GM23338 (cell line): ENCODE data around the gene SERTAD1. TPM values are rescaled to one million over a fixed set of nuclear protein-coding genes. Genes with fewer than 3 reads are reported as not detected.
"Not testable (repeated sequence)": the region's sequence is repeated elsewhere in the genome, so short reads cannot be mapped to it uniquely, and the experiment has no call there.

ENCODE experiments used
- ATAC-seq: fragments of 200-7000 bp; cut with Tn5 transposase; 3 replicates; pipeline ENCODE4 v1.9.1; 2020
- DNase-seq: peaks from one replicate; pipeline ENCODE4 v3.0.0-alpha.2; 2015; ENCODE audit warnings: low spot score
- H2AFZ ChIP-seq: fragments of 200-600 bp; sonication (generic); 2 replicates; pipeline ENCODE4 v1.8.0; 2016; ENCODE audit warnings: antibody characterized with exemption, mild to moderate bottlenecking, moderate library complexity
- H3F3A ChIP-seq: fragments of 200-600 bp; sonication (generic); replicated peaks from 2 replicates; pipeline ENCODE4 v1.8.0; 2017; ENCODE audit warnings: antibody characterized with exemption, mixed run types, low read depth
- H3K27ac ChIP-seq: fragments of 200-600 bp; sonication (generic); 2 replicates; pipeline ENCODE4 v1.6.1; 2016; ENCODE audit warnings: low read depth
- H3K27me3 ChIP-seq: fragments of 200-600 bp; sonication (generic); 2 replicates; pipeline ENCODE4 v1.8.0; 2016; ENCODE audit warnings: mild to moderate bottlenecking, mixed run types, moderate library complexity; ENCODE audit not compliant: insufficient read depth
- H3K36me3 ChIP-seq: fragments of 200-600 bp; sonication (generic); 2 replicates; pipeline ENCODE4 v1.8.0; 2016; ENCODE audit warnings: mild to moderate bottlenecking; ENCODE audit not compliant: insufficient read depth
- H3K4me1 ChIP-seq: fragments of 200-600 bp; sonication (generic); 2 replicates; pipeline ENCODE4 v1.8.0; 2016; ENCODE audit warnings: mild to moderate bottlenecking, moderate library complexity; ENCODE audit not compliant: insufficient read depth
- H3K4me2 ChIP-seq: fragments of 200-600 bp; sonication (generic); 2 replicates; pipeline ENCODE4 v1.7.1; 2017; ENCODE audit warnings: mixed run types
- H3K4me3 ChIP-seq: fragments of 200-600 bp; sonication (generic); 2 replicates; pipeline ENCODE4 v1.6.1; 2016; ENCODE audit warnings: mixed run types
- H3K79me2 ChIP-seq: fragments of 200-600 bp; sonication (generic); replicated peaks from 2 replicates; pipeline ENCODE4 v1.8.0; 2017; ENCODE audit warnings: mild to moderate bottlenecking; ENCODE audit not compliant: insufficient read depth
- H3K9me2 ChIP-seq: fragments of 200-600 bp; sonication (generic); 2 replicates; pipeline ENCODE4 v1.8.0; 2017; ENCODE audit not compliant: insufficient read depth
- H4K20me1 ChIP-seq: fragments of 200-600 bp; sonication (generic); replicated peaks from 2 replicates; pipeline ENCODE4 v1.8.0; 2017; ENCODE audit warnings: mild to moderate bottlenecking; ENCODE audit not compliant: insufficient read depth
- H3K27ac Mint-ChIP-seq: 2 replicates; pipeline ENCODE4 v1.8.0; 2020; ENCODE audit warnings: inconsistent platforms, mild to moderate bottlenecking, moderate library complexity, mixed read lengths
- H3K27me3 Mint-ChIP-seq: 3 replicates; pipeline ENCODE4 v1.8.0; 2022; ENCODE audit warnings: low read depth, mild to moderate bottlenecking, moderate library complexity, mixed read lengths, inconsistent platforms; ENCODE audit not compliant: insufficient read depth, poor library complexity
- H3K36me3 Mint-ChIP-seq: 3 replicates; pipeline ENCODE4 v1.8.0; 2021; ENCODE audit warnings: low read depth, mild to moderate bottlenecking, inconsistent platforms, moderate library complexity, mixed read lengths
- H3K4me1 Mint-ChIP-seq: 3 replicates; pipeline ENCODE4 v1.8.0; 2020; ENCODE audit warnings: mild to moderate bottlenecking, inconsistent platforms, mixed read lengths
- H3K4me3 Mint-ChIP-seq: 3 replicates; pipeline ENCODE4 v1.8.0; 2021; ENCODE audit warnings: moderate library complexity, mild to moderate bottlenecking, inconsistent platforms, mixed read lengths
- H3K9me3 Mint-ChIP-seq: 3 replicates; pipeline ENCODE4 v1.8.0; 2020; ENCODE audit warnings: moderate library complexity, mild to moderate bottlenecking, inconsistent platforms, mixed read lengths
- STAT1 ChIP-seq: IDR thresholded peaks from one replicate; pipeline ENCODE4 v1.6.1; 2016; ENCODE audit warnings: antibody characterized with exemption; ENCODE audit not compliant: unreplicated experiment
- ZNF462 ChIP-seq: fragments of 250-450 bp; sonication (Bioruptor Pico); IDR thresholded peaks from 2 replicates; pipeline ENCODE4 v1.5.0; 2020; ENCODE audit warnings: mild to moderate bottlenecking, moderate library complexity
- polyA plus RNA-seq: library from polyadenylated mRNA; unstranded; fragments of >200 nt; fragmentation: Nextera tagmentation; extraction: Ambion mirVana; gene quantifications from 2 replicates; pipeline ENCODE4 v1.2.1, GENCODE V29; 2016
- total RNA-seq: library from RNA; depleted of rRNA; stranded (reverse); fragments of >200 nt; shearing (Covaris generic); gene quantifications from 2 replicates; pipeline ENCODE4 v1.2.3, GENCODE V29; 2014

The SERTAD1 gene
- total and polyA plus RNA-seq, 2 experiments from 2014 or later, result 4.6 to 9.1 TPM

DNA sequence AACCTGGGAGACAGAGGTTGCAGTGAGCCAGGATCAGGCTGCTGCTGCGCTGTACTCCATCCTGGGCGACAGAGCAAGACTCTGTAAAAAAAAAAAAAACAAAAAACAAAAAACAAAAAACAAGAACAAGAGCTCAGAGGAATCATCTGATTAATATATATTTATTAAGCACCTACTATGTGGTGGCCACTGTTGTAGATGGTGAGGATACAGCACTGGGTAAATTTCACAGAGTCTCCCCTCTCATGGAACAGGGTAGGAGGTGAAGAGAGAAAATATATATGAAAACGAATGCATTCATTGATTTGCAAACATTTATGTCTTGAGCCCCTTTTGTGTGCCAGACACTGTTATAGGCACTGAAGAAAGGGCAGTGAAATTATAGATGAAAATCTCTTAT is 5.9 kb upstream of the SERTAD1 start (continued):
- TF ChIP-seq ZNF462 (CRISPR knock-in tag), result no peak
- no peak for TF ChIP-seq STAT1

DNA sequence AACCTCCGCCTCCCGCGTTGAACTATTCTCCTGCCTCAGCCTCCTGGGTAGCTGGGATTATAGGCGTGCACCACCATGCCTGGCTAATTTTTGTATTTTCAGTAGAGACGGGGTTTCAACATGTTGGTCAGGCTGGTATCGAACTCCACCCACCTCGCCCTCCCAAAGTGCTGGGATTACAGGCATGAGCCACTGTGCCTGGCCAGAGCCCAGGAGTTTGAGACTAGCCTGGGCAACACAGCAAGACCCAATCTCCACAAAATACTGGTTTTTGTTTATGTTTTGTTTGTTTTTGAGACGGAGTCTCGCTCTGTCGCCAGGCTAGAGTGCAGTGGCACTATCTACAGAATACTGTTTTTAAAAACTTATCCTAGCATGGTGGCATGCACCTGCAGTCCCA is 4.5 kb upstream of the SERTAD1 start:
- H3K4me3 Mint-ChIP-seq, H3K27ac ChIP-seq, H3K9me2 ChIP-seq, H3K36me3 ChIP-seq, DNase-seq, H2AFZ ChIP-seq, H3K9me3 Mint-ChIP-seq, H3K4me3 ChIP-seq, H3K27me3 ChIP-seq, H4K20me1 ChIP-seq, H3K27ac Mint-ChIP-seq, H3K36me3 Mint-ChIP-seq, H3K4me2 ChIP-seq, ATAC-seq, H3K79me2 ChIP-seq: not testable (repeated sequence)
- peaks cover 21% of the 10 kb centered on the region for H3F3A ChIP-seq
- H3K27me3 Mint-ChIP-seq, result peaks cover 17% of the 10 kb centered on the region
- peaks cover 16% of the 10 kb centered on the region for H3K4me1 Mint-ChIP-seq
- H3K4me1 ChIP-seq, result peaks cover 10% of the 10 kb centered on the region; the same call in 1 of the 2 replicates

DNA sequence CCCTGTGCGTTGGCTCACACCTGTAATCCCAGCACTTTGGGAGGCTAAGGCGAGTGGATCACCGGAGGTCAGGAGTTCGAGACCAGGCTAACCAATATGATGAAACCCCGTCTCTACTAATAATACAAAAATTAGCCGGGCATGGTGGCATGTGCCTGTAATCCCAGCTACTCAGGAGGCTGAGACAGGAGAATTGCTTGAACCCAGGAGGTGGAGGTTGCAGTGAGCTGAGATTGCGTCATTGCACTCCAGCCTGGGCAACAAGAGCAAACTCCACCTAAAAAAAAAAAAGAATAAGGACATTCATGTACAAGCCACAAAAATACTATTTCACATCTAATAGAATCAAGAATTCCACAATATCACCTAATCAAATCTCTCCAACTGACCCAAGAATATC is 2.4 kb upstream of the SERTAD1 start:
- H3K79me2 ChIP-seq, H3K4me3 Mint-ChIP-seq, DNase-seq, H3K27me3 ChIP-seq, H2AFZ ChIP-seq, H4K20me1 ChIP-seq, H3K4me3 ChIP-seq, ATAC-seq, H3K9me3 Mint-ChIP-seq, H3K36me3 ChIP-seq, H3F3A ChIP-seq, H3K27ac ChIP-seq, H3K9me2 ChIP-seq, H3K27ac Mint-ChIP-seq, H3K36me3 Mint-ChIP-seq, H3K4me2 ChIP-seq: not testable (repeated sequence)
- Mint-ChIP-seq H3K27me3 (peaks cover 13% of the 10 kb centered on the region), H3K4me1 (peaks cover 14% of the 10 kb centered on the region)
- peaks cover 14% of the 10 kb centered on the region for H3K4me1 ChIP-seq
